Left hindlimb (tissue), 1 donor: Measurements from ENCODE around the gene EIF4G2.

Experiments used
- DNase-seq: peaks from one replicate; pipeline ENCODE4 v3.0.0-alpha.2; 2018

Gene EIF4G2

DNA sequence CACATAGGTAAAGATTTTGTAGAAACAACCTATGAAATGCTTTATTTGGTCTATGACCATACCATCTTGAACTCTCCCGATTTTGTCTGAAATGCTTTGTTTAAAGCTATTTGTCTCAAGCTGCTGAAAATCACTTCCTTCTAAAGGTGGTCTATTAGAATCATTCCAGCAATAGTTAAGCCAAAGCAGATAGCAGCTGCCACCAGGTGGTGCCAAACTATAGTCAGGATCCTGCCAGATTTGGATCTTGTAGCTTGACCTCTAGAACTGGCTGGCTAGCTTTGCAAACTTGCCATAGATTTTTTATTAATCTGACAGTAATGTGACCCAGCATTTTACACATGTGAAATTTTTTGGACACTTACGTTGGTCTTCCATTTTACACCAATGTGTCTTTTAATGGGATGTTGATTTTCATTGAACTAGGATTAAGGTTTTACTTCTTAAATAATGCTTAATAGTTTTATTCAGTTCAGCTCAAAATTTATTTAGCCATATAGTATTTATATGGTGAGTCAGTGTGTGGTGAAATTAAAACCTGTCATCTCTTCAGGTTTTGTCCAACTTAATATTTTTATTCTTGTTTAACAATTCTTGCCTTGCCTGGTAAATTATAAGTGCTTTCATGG lies 38.0 kb downstream of the EIF4G2 start:
- DNase-seq = no peak

DNA sequence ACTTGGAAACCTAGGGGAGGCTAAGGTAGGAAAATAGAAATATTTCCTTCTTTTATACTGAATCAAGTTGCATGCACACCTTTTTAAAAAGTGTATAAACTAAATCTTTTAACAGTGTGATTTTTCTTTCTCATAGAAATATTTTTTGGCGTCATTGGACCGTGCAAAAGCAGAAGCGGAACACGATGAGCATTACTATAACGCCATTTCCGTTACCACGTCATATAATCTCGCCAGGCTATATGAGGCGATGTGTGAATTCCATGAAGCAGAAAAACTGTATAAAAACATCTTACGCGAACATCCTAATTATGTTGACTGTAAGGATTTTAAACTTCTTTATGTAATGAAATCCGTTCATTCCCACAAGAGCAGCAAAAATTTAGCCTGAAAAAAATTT lies 44.3 kb downstream of the EIF4G2 start:
- no peak for DNase-seq

DNA sequence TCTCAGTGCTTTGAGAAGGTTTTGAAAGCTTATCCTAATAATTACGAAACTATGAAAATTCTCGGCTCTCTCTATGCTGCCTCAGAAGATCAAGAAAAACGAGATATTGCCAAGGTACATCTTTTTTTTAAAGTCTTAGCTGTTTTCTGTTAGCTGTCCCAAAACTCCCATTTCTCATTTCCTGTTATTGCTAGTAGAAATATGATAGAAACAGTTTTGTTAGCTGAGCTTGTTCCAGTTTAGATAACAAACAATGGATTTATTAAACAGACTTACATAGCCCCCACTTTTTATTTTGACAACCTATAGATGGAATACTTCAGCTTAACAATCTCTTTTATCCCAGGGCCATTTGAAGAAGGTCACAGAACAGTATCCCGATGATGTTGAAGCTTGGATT lies 45.0 kb downstream of the EIF4G2 start:
- no peak for DNase-seq

DNA sequence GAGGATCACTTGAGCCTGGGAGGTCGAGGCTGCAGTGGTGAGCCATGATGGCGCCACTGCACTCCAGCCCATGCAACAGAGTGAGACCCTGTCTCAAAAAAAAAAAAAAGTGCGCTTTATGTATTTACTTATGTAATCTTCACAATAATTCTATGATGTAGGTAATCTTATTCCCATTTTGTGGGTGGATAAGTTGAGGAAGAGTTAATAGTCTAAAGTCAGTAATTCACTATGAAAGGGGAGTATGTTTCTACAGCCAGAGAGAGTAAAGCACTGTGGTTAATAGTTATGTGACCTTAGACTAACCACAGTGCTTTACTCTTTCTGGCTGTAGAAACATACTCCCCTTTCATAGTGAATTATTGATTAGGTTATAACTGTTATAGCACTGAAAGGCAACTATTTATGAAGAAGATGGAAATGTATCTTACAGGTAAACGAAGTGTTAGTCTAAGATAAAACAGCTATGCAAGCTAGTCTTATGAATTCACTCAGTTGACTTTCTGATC lies 45.8 kb downstream of the EIF4G2 start:
- DNase-seq = no peak

DNA sequence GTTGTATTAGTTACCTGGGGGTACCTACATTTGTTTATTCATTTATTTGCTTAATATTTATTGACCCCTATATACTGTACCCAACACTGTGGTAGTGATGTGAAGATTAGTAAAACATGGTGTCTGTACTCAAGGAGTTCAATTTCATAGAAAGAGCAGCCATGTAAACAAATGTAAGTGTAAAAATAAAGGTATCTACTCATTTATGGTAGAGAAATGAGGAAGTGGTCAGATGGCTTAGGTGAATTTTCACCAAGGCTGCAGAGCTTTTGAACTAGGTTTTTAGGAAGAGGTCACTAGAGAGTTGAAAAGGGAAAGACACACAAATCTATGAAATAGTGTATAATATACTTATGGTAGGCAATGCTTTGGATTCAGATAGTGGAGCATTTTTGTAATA lies 46.5 kb downstream of the EIF4G2 start:
- no peak for DNase-seq

DNA sequence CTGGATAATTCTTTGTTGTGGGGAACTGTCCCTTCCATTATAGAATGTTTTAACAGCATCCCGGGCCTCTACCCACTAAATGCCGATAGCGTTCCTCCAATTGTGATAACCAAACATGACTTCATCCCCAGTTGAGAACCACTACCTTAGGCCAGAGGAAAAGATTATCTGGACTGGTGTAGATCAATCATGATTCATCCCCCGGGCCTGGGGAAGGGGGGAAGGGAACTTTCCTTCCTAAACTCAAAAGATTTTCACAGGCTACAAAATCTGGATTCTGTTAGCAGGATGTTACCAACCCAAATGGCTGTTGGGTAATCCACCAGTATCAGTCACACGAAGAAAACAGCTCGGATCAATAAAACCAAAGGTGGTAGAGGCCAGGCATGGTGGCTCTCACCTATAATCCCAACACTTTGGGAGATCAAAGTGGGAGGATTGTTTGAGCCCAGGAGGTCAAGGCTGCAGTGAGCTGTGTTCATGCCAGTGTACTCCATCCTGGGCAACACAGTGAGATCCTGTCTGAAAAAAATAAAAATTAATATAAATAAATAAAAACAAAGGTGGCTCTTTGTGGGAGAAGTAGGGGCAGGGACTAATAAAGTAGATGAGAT lies 47.5 kb downstream of the EIF4G2 start:
- no peak for DNase-seq

DNA sequence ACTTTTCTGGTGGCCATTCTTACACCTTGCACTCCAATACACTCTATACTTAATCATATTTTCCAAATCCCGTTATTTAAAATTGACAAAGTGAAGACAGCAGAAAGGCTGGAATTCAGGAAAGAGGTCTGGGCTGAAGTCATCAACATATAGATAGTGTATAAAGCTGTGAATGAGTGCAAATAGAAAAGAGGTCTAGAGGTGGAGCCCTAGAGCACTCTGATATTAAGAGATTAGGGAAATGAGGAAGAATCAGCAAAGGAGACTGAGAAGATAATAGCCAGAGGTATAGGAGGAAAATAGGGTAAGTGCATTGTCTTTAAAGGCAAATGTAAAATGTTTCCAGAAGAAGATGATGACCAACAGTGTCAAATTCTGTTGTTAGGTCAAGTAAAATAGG lies 49.8 kb downstream of the EIF4G2 start:
- DNase-seq = no peak

DNA sequence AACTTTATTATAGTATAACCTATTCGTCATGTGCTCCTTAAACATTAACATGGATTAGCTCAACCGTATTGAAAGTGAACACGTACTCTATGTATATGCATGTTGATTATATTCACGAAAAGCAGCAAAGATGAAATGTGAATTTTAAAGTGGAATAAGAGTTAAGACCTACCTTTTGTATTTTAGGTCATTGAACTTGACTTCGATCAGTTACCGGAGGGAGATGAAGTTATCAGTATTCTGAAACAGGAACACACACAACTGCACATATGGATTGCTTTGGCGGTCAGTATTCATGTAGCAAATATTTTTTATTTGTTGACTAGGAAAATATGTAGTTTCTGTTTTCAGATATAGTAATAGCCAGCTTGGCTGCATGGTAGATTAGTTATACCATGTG lies 56.2 kb downstream of the EIF4G2 start:
- DNase-seq = no peak

DNA sequence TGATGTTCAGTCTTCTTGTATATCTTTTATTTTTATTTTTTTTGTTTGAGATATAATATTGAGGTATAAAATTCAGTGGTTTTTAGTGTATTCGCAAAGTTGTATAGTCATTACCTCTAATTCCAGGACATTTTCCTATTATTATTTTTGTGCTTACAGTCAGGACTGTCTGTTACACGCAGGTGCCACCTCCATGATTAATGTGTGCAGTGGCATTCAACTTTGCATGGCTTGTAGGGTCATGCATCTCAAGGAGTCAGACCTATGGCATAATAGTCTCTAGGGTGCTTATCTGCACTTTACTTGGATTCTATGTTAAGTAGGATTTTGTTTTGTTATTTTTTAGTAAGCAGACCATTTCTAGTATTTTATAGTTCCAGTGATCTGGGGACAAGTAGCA lies 56.7 kb downstream of the EIF4G2 start:
- no peak for DNase-seq

DNA sequence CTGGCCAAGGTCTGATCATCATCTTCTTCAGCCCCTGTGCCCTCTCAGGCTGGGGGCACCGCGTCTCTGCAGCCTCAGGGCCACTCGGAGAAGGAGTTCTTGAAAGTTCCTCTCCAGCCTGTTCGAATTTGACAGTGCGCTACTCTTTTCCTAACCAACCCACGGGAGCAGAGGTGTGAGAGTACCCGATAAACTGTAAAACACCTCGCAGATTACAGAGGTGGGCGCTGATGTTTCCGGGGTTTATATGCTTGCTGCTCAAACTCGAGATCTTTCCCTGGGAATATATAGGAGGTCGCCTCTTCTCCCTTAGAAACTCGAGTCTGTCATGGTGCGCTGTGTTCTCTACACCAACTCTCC lies 57.2 kb downstream of the EIF4G2 start:
- DNase-seq = peak; percentile 39

DNA sequence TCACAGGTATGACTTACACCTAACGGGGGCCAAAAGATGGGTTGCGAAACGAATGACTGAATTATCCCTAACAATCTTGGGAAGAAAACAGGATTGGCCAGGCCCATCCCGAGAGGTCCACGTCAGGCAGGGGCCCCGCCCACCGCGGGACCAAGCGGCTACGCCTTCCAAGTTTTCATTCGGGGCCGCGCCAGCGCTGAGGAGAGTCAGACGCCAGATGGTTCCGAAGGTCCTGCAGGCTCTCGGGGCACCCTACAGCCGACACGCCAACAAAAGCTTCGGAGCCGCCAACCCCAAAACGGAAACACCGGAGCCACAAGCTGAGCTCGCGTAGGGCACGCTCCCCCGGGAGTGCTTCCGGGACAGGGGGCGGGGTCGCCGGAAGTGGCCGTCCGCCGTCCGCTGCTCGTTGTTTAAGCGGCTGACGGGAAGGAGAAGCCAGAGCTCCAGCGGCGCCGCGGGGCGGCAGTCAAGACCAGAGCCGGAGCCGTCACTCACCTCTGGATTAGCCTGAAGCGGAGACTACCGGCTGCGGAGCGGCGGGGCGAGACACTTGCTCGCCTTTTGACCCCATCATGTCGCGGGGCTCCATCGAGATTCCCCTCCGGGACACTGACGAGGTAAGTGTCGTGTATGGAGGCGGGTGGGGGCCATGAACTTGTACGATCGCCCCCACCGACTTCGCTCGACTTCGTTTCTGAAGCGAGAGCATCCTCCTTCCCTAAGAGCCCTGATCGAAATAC lies 57.7 kb downstream of the EIF4G2 start, which contains the start of gene CTR9:
TSS of gene CTR9 (plus strand) at position 409 of the 743 bp plus-strand sequence. CDS start at position 576, 167 bp downstream.
- DNase-seq = peak; percentile 97

DNA sequence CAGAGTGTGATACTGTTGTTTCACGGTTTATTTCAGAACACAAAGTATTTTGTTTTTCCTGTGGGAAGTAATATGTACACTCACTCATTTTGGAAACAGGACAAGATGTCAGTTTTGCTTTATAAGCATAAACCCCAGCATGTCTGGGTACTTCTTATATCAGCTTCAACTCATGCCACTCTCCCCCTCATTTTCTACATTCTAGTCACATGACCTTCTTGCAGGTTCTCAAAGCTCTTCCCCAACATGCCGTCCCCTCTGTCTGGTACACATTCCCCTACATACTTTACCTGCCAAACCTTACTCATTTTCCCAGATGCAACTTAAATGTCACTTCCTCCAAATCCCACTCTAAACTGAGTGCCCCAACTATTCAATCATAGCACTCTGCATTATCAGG lies 59.2 kb downstream of the EIF4G2 start:
- DNase-seq = no peak

DNA sequence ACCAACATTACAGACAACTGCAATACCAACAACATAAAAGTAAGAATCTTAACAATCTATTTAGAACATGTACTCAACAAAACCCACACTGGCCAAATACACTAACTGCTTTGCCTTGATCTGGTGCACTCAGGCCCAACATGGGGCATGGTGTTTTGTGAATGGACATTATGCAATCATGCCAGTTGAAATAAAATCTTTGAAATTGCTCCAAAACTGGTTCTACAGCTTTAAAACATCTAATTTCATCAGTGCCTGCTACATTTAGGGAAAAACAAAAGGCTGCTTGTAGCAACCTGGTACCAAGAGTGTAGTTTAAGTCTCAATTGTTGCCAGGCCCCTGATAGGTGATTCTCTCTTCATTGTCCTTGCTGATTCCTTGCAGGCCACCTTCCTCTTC lies 61.0 kb downstream of the EIF4G2 start:
- DNase-seq = no peak
